NB4 (cell line): ENCODE measurements around the gene TUBA4B.

ENCODE experiments used
- MYC ChIP-seq: IDR thresholded peaks from 2 replicates; pipeline ENCODE4 v1.6.1; 2011; ENCODE audit warnings: low read depth, low read length
- POLR2A ChIP-seq: IDR thresholded peaks from 2 replicates; pipeline ENCODE4 v1.6.1; 2011; ENCODE audit warnings: mild to moderate bottlenecking; ENCODE audit not compliant: insufficient read length; ENCODE audit errors: extremely low read depth
- TF ChIP-seq, protein P1 (sequence below): IDR thresholded peaks from one replicate; pipeline ENCODE4 v1.5.1; 2012; ENCODE audit warnings: low read depth, low read length

DNA sequence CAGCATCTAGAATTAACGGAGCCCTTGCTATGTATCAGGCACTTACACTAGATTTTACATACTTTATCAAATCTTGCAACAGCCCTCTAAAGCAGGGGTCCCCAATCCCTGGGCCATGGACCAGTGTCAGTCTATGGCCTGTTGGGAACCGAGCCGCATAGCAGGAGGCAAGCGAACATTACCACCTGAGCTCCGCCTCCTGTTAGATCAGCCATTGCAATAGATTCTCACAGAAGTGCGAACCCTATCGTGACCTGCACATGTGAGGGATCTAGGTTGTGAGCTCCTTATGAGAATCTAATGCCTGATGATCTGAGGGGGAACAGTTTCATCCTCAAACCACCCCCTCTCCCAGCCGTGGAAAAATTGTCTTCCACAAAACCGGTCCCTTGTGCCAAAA lies 39.6 kb downstream of the TUBA4B start:
- TF ChIP-seq, protein P1, sequence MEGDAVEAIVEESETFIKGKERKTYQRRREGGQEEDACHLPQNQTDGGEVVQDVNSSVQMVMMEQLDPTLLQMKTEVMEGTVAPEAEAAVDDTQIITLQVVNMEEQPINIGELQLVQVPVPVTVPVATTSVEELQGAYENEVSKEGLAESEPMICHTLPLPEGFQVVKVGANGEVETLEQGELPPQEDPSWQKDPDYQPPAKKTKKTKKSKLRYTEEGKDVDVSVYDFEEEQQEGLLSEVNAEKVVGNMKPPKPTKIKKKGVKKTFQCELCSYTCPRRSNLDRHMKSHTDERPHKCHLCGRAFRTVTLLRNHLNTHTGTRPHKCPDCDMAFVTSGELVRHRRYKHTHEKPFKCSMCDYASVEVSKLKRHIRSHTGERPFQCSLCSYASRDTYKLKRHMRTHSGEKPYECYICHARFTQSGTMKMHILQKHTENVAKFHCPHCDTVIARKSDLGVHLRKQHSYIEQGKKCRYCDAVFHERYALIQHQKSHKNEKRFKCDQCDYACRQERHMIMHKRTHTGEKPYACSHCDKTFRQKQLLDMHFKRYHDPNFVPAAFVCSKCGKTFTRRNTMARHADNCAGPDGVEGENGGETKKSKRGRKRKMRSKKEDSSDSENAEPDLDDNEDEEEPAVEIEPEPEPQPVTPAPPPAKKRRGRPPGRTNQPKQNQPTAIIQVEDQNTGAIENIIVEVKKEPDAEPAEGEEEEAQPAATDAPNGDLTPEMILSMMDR: no peak
- TF ChIP-seq MYC (no peak), POLR2A (no peak)
